Trophoblast cell (in vitro differentiated cells and primary cell): Measurements from ENCODE around the gene TNFRSF8.
"Not testable (repeated sequence)": the region's sequence is repeated elsewhere in the genome, so short reads cannot be mapped to it uniquely, and the experiment has no call there.

Experiments
- DNase-seq, 2 donors: peaks; one replicate each; pipeline ENCODE4 v3.0.0-alpha.2; 2016
- H2AFZ ChIP-seq: 2 replicates; pipeline ENCODE4 v1.6.1; 2013; ENCODE audit warnings: low read length, moderate library complexity, mild to moderate bottlenecking; ENCODE audit not compliant: insufficient read depth, poor library complexity
- H2AK5ac ChIP-seq: 2 replicates; pipeline ENCODE4 v1.6.1; 2013; ENCODE audit warnings: mild to moderate bottlenecking, low read length
- H2BK120ac ChIP-seq: 2 replicates; pipeline ENCODE4 v1.6.1; 2013; ENCODE audit warnings: low read length, mild to moderate bottlenecking, moderate library complexity; ENCODE audit not compliant: insufficient read depth, poor library complexity
- H2BK12ac ChIP-seq: 2 replicates; pipeline ENCODE4 v1.6.1; 2013; ENCODE audit warnings: mild to moderate bottlenecking, low read length, moderate library complexity
- H2BK5ac ChIP-seq: 2 replicates; pipeline ENCODE4 v1.6.1; 2013; ENCODE audit warnings: low read length, low read depth, moderate library complexity, mild to moderate bottlenecking; ENCODE audit not compliant: poor library complexity
- H3K14ac ChIP-seq: 2 replicates; pipeline ENCODE4 v1.6.1; 2013; ENCODE audit warnings: mild to moderate bottlenecking, low read length
- H3K18ac ChIP-seq: 2 replicates; pipeline ENCODE4 v1.6.1; 2013; ENCODE audit warnings: mild to moderate bottlenecking, low read length
- H3K23ac ChIP-seq: 2 replicates; pipeline ENCODE4 v1.6.1; 2013; ENCODE audit warnings: low read length
- H3K27ac ChIP-seq: 2 replicates; pipeline ENCODE4 v1.5.1; 2013; ENCODE audit warnings: low read depth, mild to moderate bottlenecking, inconsistent platforms, low read length, moderate library complexity
- H3K27me3 ChIP-seq: 2 replicates; pipeline ENCODE4 v1.6.1; 2013; ENCODE audit warnings: inconsistent platforms, mild to moderate bottlenecking, low read length, moderate library complexity; ENCODE audit not compliant: insufficient read depth
- H3K36me3 ChIP-seq, 2 experiments: 1 replicate in 1 of 2; 2 replicates in 1 of 2; pipeline ENCODE4 v1.6.1; 2013; ENCODE audit warnings: low read length in 2 of 2, mild to moderate bottlenecking in 2 of 2, moderate library complexity in 1 of 2; ENCODE audit not compliant: insufficient read depth in 2 of 2, control insufficient read depth in 1 of 2
- H3K4ac ChIP-seq: 2 replicates; pipeline ENCODE4 v1.6.1; 2013; ENCODE audit warnings: low read depth, mild to moderate bottlenecking, low read length, moderate library complexity
- H3K4me1 ChIP-seq, 2 experiments: 1 replicate in 1 of 2; 2 replicates in 1 of 2; pipeline ENCODE4 v1.6.1; 2013; ENCODE audit warnings: low read length in 2 of 2, mild to moderate bottlenecking in 2 of 2, moderate library complexity in 1 of 2; ENCODE audit not compliant: insufficient read depth in 2 of 2, control insufficient read depth in 1 of 2
- H3K4me2 ChIP-seq: 2 replicates; pipeline ENCODE4 v1.6.1; 2013; ENCODE audit warnings: inconsistent platforms, mild to moderate bottlenecking, low read length, moderate library complexity
- H3K4me3 ChIP-seq: 2 replicates; pipeline ENCODE4 v1.5.1; 2013; ENCODE audit warnings: mild to moderate bottlenecking, low read depth, low read length, inconsistent platforms
- H3K79me1 ChIP-seq: one replicate; pipeline ENCODE4 v1.6.1; 2013; ENCODE audit warnings: low read length
- H3K79me2 ChIP-seq: 2 replicates; pipeline ENCODE4 v1.6.1; 2013; ENCODE audit warnings: low read length, mild to moderate bottlenecking; ENCODE audit not compliant: control insufficient read depth, insufficient read depth, poor library complexity
- H3K9ac ChIP-seq: 2 replicates; pipeline ENCODE4 v1.6.1; 2013; ENCODE audit warnings: mild to moderate bottlenecking, low read length
- H3K9me3 ChIP-seq: 2 replicates; pipeline ENCODE4 v1.6.1; 2013; ENCODE audit warnings: low read depth, mild to moderate bottlenecking, control low read depth, inconsistent platforms, low read length; ENCODE audit not compliant: insufficient read depth
- H4K12ac ChIP-seq: 2 replicates; pipeline ENCODE4 v1.6.1; 2013; ENCODE audit warnings: low read depth, mild to moderate bottlenecking, low read length, moderate library complexity
- H4K8ac ChIP-seq: 2 replicates; pipeline ENCODE4 v1.6.1; 2013; ENCODE audit warnings: low read depth, mild to moderate bottlenecking, low read length, moderate library complexity
- H4K91ac ChIP-seq: one replicate; pipeline ENCODE4 v1.6.1; 2013; ENCODE audit warnings: low read depth, mild to moderate bottlenecking, low read length, moderate library complexity
- WGBS: extraction: QIAGEN DNeasy Blood & Tissue Kit; methylation state at CpG from one replicate; pipeline ENCODE4 v1.1.7; 2013; ENCODE audit warnings: missing lambda C conversion rate; ENCODE audit not compliant: insufficient read length, insufficient coverage; ENCODE audit errors: extremely low coverage; 5-methylcytosine and 5-hydroxymethylcytosine counted together

Gene TNFRSF8

DNA sequence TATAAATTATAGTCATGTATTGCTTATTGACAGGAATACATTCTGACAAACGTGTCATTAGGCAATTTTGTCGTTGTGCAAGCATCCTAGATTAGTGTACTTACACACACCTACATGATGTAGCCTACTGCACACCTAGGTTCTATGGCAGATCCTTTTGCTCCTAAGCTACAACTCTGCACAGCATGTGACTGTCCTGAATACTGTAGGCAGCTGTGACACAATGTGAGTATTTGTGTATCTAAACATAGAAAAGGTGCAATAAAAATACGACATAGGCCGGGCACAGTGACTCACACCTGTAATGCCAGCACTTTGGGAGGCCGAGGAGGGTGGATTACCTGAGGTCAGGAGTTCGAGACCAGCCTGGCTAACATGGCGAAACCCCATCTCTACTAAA, 36.5 kb downstream of the TNFRSF8 start:
- no peak for DNase-seq
- Histone ChIP-seq H3K4me3 (no peak overlapping the region), H3K4ac (no peak overlapping the region), H3K4me2 (no peak overlapping the region), H3K27me3 (no peaks in the 10 kb centered on the region), H3K36me3 (no peaks in the 10 kb centered on the region), H3K9ac (no peak overlapping the region), H2BK5ac (no peak overlapping the region), H2AFZ (no peak overlapping the region), H4K8ac (no peak overlapping the region), H3K79me2 (no peaks in the 10 kb centered on the region), H2AK5ac (no peak overlapping the region), H4K12ac (no peak overlapping the region), H3K27ac (no peak overlapping the region), H3K4me1 (no peaks in the 10 kb centered on the region), H4K91ac (no peak overlapping the region), H3K18ac (no peak overlapping the region), H3K9me3 (no peaks in the 10 kb centered on the region), H3K23ac (no peak overlapping the region), H3K14ac (no peak overlapping the region), H2BK12ac (no peak overlapping the region), H2BK120ac (no peak overlapping the region), H3K79me1 (no peaks in the 10 kb centered on the region)
- no CpG with 5 or more reads among the region's 7 CpGs for WGBS

DNA sequence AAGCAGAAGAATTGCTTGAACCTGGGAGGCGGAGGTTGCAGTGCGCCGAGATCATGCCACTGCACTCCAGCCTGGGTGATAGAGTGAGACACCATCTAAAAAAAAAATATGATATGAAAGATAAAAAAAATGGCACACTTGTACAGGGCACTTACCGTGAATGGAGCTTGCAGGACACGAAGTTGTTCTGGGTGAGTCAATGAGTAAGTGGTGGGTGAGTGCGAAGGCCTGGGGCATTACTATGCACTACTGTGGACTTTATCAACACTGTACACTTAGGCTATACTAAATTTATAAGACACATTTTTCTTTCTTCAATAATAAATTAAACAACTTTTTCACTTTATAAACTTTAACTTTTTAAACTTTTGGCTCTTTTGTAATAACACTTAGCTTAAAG, 37.0 kb downstream of the TNFRSF8 start:
- no peak for DNase-seq
- no peak overlapping the region for H3K14ac ChIP-seq
- no peak overlapping the region for H4K8ac ChIP-seq
- H2AFZ ChIP-seq, result no peak overlapping the region
- H4K91ac ChIP-seq, result no peak overlapping the region
- no peak overlapping the region for H2BK12ac ChIP-seq
- H3K79me1 ChIP-seq, result no peaks in the 10 kb centered on the region
- no peaks in the 10 kb centered on the region for H3K9me3 ChIP-seq
- no peak overlapping the region for H3K4ac ChIP-seq
- no peak overlapping the region for H2BK5ac ChIP-seq
- H3K18ac ChIP-seq, result no peak overlapping the region
- H3K36me3 ChIP-seq, result no peaks in the 10 kb centered on the region
- no peak overlapping the region for H3K9ac ChIP-seq
- no peak overlapping the region for H4K12ac ChIP-seq
- no peaks in the 10 kb centered on the region for H3K79me2 ChIP-seq
- H3K23ac ChIP-seq, result no peak overlapping the region
- H3K4me1 ChIP-seq, result no peaks in the 10 kb centered on the region
- no peak overlapping the region for H3K4me2 ChIP-seq
- H3K4me3 ChIP-seq, result no peak overlapping the region
- no peaks in the 10 kb centered on the region for H3K27me3 ChIP-seq
- H2BK120ac ChIP-seq, result no peak overlapping the region
- WGBS, result no CpG with 5 or more reads among the region's 6 CpGs
- H2AK5ac ChIP-seq, result no peak overlapping the region
- no peak overlapping the region for H3K27ac ChIP-seq

DNA sequence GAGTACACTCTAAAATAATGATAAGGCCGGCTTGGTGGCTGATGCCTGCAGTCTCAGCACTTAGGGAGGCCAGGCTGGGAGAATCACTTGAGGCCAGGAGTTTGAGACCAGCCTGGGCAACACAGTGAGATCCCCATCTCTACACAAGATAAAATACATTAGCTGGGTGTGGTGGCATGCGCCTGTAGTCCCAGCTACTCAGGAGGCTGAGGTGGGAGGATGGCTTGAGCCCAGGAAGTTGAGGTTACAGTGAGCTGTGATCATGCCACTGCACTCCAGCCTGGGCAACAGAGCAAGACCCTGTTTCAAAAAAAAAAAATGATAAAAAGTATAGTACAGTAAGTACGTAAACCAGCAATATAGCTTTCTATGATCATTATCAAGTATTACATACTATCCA, 38.0 kb downstream of the TNFRSF8 start:
- not testable (repeated sequence) for H3K23ac ChIP-seq, H2BK12ac ChIP-seq, H2AFZ ChIP-seq, H3K79me1 ChIP-seq, H4K8ac ChIP-seq, H2BK120ac ChIP-seq, H3K14ac ChIP-seq, DNase-seq, H3K9ac ChIP-seq, H3K27ac ChIP-seq, H4K12ac ChIP-seq, H3K4ac ChIP-seq, H3K4me1 ChIP-seq, H3K18ac ChIP-seq, H2BK5ac ChIP-seq, H3K27me3 ChIP-seq, H3K36me3 ChIP-seq, H2AK5ac ChIP-seq, H3K9me3 ChIP-seq, H3K4me2 ChIP-seq, H4K91ac ChIP-seq, H3K79me2 ChIP-seq, H3K4me3 ChIP-seq
- no CpG with 5 or more reads among the region's 3 CpGs for WGBS

DNA sequence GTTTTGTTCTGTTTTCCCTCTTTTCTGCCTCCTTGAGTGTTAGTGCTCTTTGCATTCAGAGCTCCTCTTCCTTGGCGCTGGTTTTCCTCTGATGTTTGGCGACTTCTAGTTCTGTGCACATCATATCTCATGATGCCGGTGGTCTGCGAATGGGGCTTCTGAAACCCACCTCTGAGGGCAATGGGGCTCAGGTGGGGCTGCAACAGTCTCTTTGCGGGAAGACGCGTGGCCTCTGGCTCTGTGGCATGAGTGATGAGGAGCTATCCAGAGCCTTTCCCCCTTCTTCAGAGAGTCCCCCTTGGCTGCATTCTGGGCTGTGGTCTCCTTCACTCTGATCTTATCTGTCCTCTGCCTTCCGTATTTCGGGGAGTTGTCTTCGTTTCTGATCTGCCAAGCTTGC, 39.0 kb downstream of the TNFRSF8 start:
- no peaks in the 10 kb centered on the region for H3K79me1 ChIP-seq
- H3K9me3 ChIP-seq, result no peaks in the 10 kb centered on the region
- no peak overlapping the region for H2AK5ac ChIP-seq
- H3K36me3 ChIP-seq, result no peaks in the 10 kb centered on the region
- H3K27me3 ChIP-seq, result no peaks in the 10 kb centered on the region
- no peak for DNase-seq
- no peak overlapping the region for H2BK120ac ChIP-seq
- no peak overlapping the region for H3K4me3 ChIP-seq
- no peak overlapping the region for H4K8ac ChIP-seq
- H3K27ac ChIP-seq, result no peak overlapping the region
- no peak overlapping the region for H2AFZ ChIP-seq
- H3K4me1 ChIP-seq, result no peaks in the 10 kb centered on the region
- no peak overlapping the region for H2BK12ac ChIP-seq
- no peak overlapping the region for H3K4ac ChIP-seq
- no peak overlapping the region for H3K9ac ChIP-seq
- no peaks in the 10 kb centered on the region for H3K79me2 ChIP-seq
- no peak overlapping the region for H3K4me2 ChIP-seq
- no peak overlapping the region for H4K91ac ChIP-seq
- no peak overlapping the region for H2BK5ac ChIP-seq
- no peak overlapping the region for H3K14ac ChIP-seq
- no peak overlapping the region for H3K18ac ChIP-seq
- no peak overlapping the region for H4K12ac ChIP-seq
- no peak overlapping the region for H3K23ac ChIP-seq
- WGBS, result no CpG with 5 or more reads among the region's 10 CpGs
